ENCODE measurements around the gene SLC25A10.

SLC25A10 gene

DNA sequence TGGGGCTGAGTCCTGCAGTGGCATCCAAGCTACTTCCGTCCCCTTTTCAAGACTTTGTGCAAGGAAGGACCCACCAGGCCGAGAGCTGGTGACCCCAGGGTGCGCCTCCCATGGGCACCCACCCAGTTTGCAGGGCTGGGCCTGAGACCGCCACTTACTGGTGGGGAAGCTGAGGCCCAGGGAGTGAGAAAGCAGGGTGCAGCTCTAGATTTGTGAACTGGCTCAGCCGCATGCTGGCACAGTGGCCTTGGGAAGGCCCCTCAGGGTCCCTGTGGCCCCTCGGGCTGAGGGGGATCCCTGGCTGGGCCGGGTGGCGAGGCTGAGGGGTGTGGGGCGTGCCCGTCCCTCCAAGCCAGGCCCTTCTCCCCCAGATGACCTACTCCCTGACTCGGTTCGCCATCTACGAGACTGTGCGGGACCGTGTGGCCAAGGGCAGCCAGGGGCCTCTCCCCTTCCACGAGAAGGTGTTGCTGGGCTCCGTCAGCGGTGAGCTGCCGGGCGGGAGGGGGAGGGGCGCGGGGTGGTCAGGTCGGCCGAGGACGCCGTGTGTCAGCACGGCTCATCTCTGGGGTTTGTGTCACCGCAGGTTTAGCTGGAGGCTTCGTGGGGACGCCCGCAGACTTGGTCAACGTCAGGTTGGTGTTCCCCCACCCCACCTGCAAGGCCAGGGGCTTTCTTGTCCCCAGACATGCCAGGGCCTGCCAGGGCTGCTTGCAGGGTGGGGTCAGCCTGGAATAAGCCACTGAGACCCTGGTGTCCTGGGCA lies 3.2 kb downstream of the SLC25A10 start:
- no peak for TF ChIP-seq SIN3A (IDR thresholded peaks at IDR 0.05; ENCODE audit: borderline replicate concordance, insufficient read depth, low read length)
- no peak for TF ChIP-seq TAF1 (IDR thresholded peaks at IDR 0.05; ENCODE audit: borderline replicate concordance, insufficient read depth, low read length)
- TF ChIP-seq FOXP2 (optimal IDR thresholded peaks at IDR 0.05; ENCODE audit: borderline replicate concordance, extremely low read depth, extremely low read length, insufficient read depth) = no peak
- TF ChIP-seq POLR2AphosphoS5 (IDR thresholded peaks at IDR 0.05; ENCODE audit: low read depth, low read length) = no peak
- TF ChIP-seq, protein P1, sequence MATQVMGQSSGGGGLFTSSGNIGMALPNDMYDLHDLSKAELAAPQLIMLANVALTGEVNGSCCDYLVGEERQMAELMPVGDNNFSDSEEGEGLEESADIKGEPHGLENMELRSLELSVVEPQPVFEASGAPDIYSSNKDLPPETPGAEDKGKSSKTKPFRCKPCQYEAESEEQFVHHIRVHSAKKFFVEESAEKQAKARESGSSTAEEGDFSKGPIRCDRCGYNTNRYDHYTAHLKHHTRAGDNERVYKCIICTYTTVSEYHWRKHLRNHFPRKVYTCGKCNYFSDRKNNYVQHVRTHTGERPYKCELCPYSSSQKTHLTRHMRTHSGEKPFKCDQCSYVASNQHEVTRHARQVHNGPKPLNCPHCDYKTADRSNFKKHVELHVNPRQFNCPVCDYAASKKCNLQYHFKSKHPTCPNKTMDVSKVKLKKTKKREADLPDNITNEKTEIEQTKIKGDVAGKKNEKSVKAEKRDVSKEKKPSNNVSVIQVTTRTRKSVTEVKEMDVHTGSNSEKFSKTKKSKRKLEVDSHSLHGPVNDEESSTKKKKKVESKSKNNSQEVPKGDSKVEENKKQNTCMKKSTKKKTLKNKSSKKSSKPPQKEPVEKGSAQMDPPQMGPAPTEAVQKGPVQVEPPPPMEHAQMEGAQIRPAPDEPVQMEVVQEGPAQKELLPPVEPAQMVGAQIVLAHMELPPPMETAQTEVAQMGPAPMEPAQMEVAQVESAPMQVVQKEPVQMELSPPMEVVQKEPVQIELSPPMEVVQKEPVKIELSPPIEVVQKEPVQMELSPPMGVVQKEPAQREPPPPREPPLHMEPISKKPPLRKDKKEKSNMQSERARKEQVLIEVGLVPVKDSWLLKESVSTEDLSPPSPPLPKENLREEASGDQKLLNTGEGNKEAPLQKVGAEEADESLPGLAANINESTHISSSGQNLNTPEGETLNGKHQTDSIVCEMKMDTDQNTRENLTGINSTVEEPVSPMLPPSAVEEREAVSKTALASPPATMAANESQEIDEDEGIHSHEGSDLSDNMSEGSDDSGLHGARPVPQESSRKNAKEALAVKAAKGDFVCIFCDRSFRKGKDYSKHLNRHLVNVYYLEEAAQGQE (IDR thresholded peaks at IDR 0.05; ENCODE audit: insufficient read depth in 1 of 2, low read depth in 2 of 2, low read length in 2 of 2) = no peak

GRCh38 chr17:81715872-81716673 lies 4.0 kb downstream of the SLC25A10 start:
- TF ChIP-seq FOXP2 (optimal IDR thresholded peaks at IDR 0.05; ENCODE audit: borderline replicate concordance, extremely low read depth, extremely low read length, insufficient read depth) = no peak
- TF ChIP-seq POLR2AphosphoS5 (IDR thresholded peaks at IDR 0.05; ENCODE audit: low read depth, low read length) = no peak
- no peak for TF ChIP-seq TAF1 (IDR thresholded peaks at IDR 0.05; ENCODE audit: borderline replicate concordance, insufficient read depth, low read length)
- TF ChIP-seq, protein P1 (IDR thresholded peaks at IDR 0.05; ENCODE audit: insufficient read depth in 1 of 2, low read depth in 2 of 2, low read length in 2 of 2) = no peak
- no peak for TF ChIP-seq SIN3A (IDR thresholded peaks at IDR 0.05; ENCODE audit: borderline replicate concordance, insufficient read depth, low read length)

- TF ChIP-seq FOXP2 (optimal IDR thresholded peaks at IDR 0.05; ENCODE audit: borderline replicate concordance, extremely low read depth, extremely low read length, insufficient read depth) (no peak), TAF1 (IDR thresholded peaks at IDR 0.05; ENCODE audit: borderline replicate concordance, insufficient read depth, low read length) (no peak), SIN3A (IDR thresholded peaks at IDR 0.05; ENCODE audit: borderline replicate concordance, insufficient read depth, low read length) (no peak), POLR2AphosphoS5 (IDR thresholded peaks at IDR 0.05; ENCODE audit: low read depth, low read length) (no peak)
- TF ChIP-seq, protein P1 (IDR thresholded peaks at IDR 0.05; ENCODE audit: insufficient read depth in 1 of 2, low read depth in 2 of 2, low read length in 2 of 2) = no peak
Observed at GRCh38 chr17:81716674-81716996, 4.6 kb downstream of the SLC25A10 start.

GRCh38 chr17:81717049-81717765 lies 5.1 kb downstream of the SLC25A10 start:
- no peak for TF ChIP-seq TAF1 (IDR thresholded peaks at IDR 0.05; ENCODE audit: borderline replicate concordance, insufficient read depth, low read length)
- no peak for TF ChIP-seq SIN3A (IDR thresholded peaks at IDR 0.05; ENCODE audit: borderline replicate concordance, insufficient read depth, low read length)
- TF ChIP-seq, protein P1 (IDR thresholded peaks at IDR 0.05; ENCODE audit: insufficient read depth in 1 of 2, low read depth in 2 of 2, low read length in 2 of 2) = no peak
- TF ChIP-seq FOXP2 (optimal IDR thresholded peaks at IDR 0.05; ENCODE audit: borderline replicate concordance, extremely low read depth, extremely low read length, insufficient read depth) = no peak
- TF ChIP-seq POLR2AphosphoS5 (IDR thresholded peaks at IDR 0.05; ENCODE audit: low read depth, low read length) = no peak
